Cerebellar nuclear complex (tissue), 1 donor: ENCODE data around the gene HPS4.
A peak's percentile ranks its signal among the peaks of the same experiment; 100 is the strongest.

ENCODE experiments used
- DNase-seq, 2 experiments: peaks; one replicate each; lab custom pipeline; 2025; lab: John Stamatoyannopoulos, UW

HPS4 gene

GRCh38 chr22:26466196-26466595 lies 17.4 kb downstream of the HPS4 start:
- DNase-seq: peak; percentile 72 to 96

GRCh38 chr22:26464312-26464711 lies 19.3 kb downstream of the HPS4 start:
- no peak for DNase-seq

GRCh38 chr22:26463688-26464087 lies 19.9 kb downstream of the HPS4 start:
- DNase-seq: no peak

GRCh38 chr22:26463101-26463661 lies 20.4 kb downstream of the HPS4 start:
- no peak for DNase-seq

- DNase-seq: no peak
These were observed 20.9 kb downstream of the HPS4 start for GRCh38 chr22:26462641-26463040.

- DNase-seq: no peak
These were observed 21.5 kb downstream of the HPS4 start for GRCh38 chr22:26462051-26462450.

GRCh38 chr22:26461188-26461810 lies 22.3 kb downstream of the HPS4 start:
- no peak for DNase-seq

GRCh38 chr22:26460202-26460601 lies 23.4 kb downstream of the HPS4 start:
- DNase-seq: no peak

- no peak for DNase-seq
These were observed 25.8 kb downstream of the HPS4 start for GRCh38 chr22:26457661-26458272.

- DNase-seq: no peak
These were observed 29.6 kb downstream of the HPS4 start for GRCh38 chr22:26453812-26454500.

GRCh38 chr22:26453216-26453615 lies 30.4 kb downstream of the HPS4 start:
- no peak for DNase-seq

GRCh38 chr22:26452236-26453016 lies 31.2 kb downstream of the HPS4 start:
- peak in 1 of 2 experiments; percentile 33 for DNase-seq

GRCh38 chr22:26450453-26451185 lies 33.0 kb downstream of the HPS4 start:
- DNase-seq: no peak

- no peak for DNase-seq
These were observed 34.6 kb downstream of the HPS4 start for GRCh38 chr22:26448941-26449340.

- no peak for DNase-seq
These were observed 35.2 kb downstream of the HPS4 start for GRCh38 chr22:26448334-26448733.

- DNase-seq: peak in 1 of 2 experiments; percentile 55
These were observed 35.8 kb downstream of the HPS4 start for GRCh38 chr22:26447584-26448329.

- DNase-seq: no peak
These were observed 36.6 kb downstream of the HPS4 start for GRCh38 chr22:26446808-26447515.

GRCh38 chr22:26445577-26446275 lies 37.9 kb downstream of the HPS4 start:
- no peak for DNase-seq

- no peak for DNase-seq
These were observed 38.8 kb downstream of the HPS4 start for GRCh38 chr22:26444777-26445176.
